SK-N-MC (cell line): ENCODE data around the gene ADAMTS13.

ENCODE experiments used
- EZH2 ChIP-seq: fragments of 200-600 bp; sonication (generic); IDR thresholded peaks from one replicate; pipeline ENCODE4 v1.6.1; 2017; ENCODE audit warnings: antibody characterized with exemption
- POLR2AphosphoS5 ChIP-seq: IDR thresholded peaks from 2 replicates; pipeline ENCODE4 v1.6.1; 2012; ENCODE audit warnings: mild to moderate bottlenecking, low read depth, low read length, borderline replicate concordance

DNA sequence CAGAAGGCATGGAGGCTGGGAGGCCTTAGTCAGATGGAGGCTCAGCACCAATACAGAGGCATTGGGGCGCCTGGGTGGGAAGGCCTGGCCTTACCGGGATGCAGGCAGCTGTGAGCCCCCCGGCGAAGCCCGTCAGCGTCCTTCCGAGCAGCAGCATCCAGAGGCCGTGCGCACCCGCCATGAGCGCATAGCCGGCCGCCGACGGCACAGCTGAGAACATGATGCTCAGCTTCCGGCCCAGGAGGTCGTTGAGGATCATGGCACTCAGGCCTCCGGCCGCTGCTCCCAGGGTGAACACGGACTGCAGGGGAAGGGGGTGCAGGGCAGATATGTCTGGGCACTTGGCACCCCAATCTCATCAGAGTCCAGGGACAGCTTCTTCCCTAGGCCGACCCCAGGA, 54.8 kb downstream of the ADAMTS13 start:
- TF ChIP-seq POLR2AphosphoS5 (no peak), EZH2 (no peak)
